Activated T-cell treated with anti-CD3 and anti-CD28 coated beads for 4 hours (primary cell): ENCODE measurements around the gene KCNG2.

Experiments
- DNase-seq: peaks from one replicate; pipeline ENCODE4 v3.0.0-alpha.2; 2020

Gene KCNG2

GRCh38 chr18:79914614-79915160 is 116.9 kb downstream of the KCNG2 start:
- no peak for DNase-seq

GRCh38 chr18:79915161-79916127 is 117.7 kb downstream of the KCNG2 start:
- DNase-seq = no peak

GRCh38 chr18:79916128-79916494 is 118.4 kb downstream of the KCNG2 start:
- DNase-seq = no peak

- no peak for DNase-seq
These were observed 118.9 kb downstream of the KCNG2 start for GRCh38 chr18:79916546-79917168.

GRCh38 chr18:79917169-79917852 is 119.6 kb downstream of the KCNG2 start:
- DNase-seq = no peak

GRCh38 chr18:79917853-79918614 is 120.3 kb downstream of the KCNG2 start:
- no peak for DNase-seq

- no peak for DNase-seq
These were observed 120.9 kb downstream of the KCNG2 start for GRCh38 chr18:79918615-79919011.

GRCh38 chr18:79919089-79919488 is 121.4 kb downstream of the KCNG2 start:
- no peak for DNase-seq

GRCh38 chr18:79921984-79922965 is 124.5 kb downstream of the KCNG2 start:
- no peak for DNase-seq

GRCh38 chr18:79922971-79923411 is 125.3 kb downstream of the KCNG2 start:
- no peak for DNase-seq

GRCh38 chr18:79923896-79924585 is 126.3 kb downstream of the KCNG2 start:
- no peak for DNase-seq

- no peak for DNase-seq
These were observed 127.3 kb downstream of the KCNG2 start for GRCh38 chr18:79924814-79925731.

- no peak for DNase-seq
These were observed 128.6 kb downstream of the KCNG2 start for GRCh38 chr18:79926306-79926705.

GRCh38 chr18:79926715-79927606 is 129.2 kb downstream of the KCNG2 start:
- no peak for DNase-seq

GRCh38 chr18:79927607-79928562 is 130.1 kb downstream of the KCNG2 start:
- DNase-seq = no peak

GRCh38 chr18:79928563-79928960 is 130.8 kb downstream of the KCNG2 start:
- no peak for DNase-seq

- no peak for DNase-seq
These were observed 132.4 kb downstream of the KCNG2 start for GRCh38 chr18:79930020-79930642.
